ENCODE measurements around the gene NXNL1.

GRCh38 chr19:17411801-17412200 is 48.9 kb downstream of the NXNL1 start:
- TF ChIP-seq POLR2A (IDR thresholded peaks at IDR 0.05; ENCODE audit: low read length) (no peak), GATA1 (IDR thresholded peaks at IDR 0.05; ENCODE audit: low read depth, low read length) (no peak)

Data from erythroblast (primary cell).